Chondrocyte (in vitro differentiated cells): Measurements from ENCODE around the gene C11orf87. TPM values are rescaled to one million over a fixed set of nuclear protein-coding genes. Genes with fewer than 3 reads are reported as not detected.

ENCODE experiments used
- DNase-seq: peaks from one replicate; pipeline ENCODE4 v3.0.0; 2021; ENCODE audit warnings: mixed read lengths, low spot score
- H3K27ac Mint-ChIP-seq: one replicate; pipeline ENCODE4 v1.8.0; 2021; ENCODE audit warnings: mild to moderate bottlenecking, moderate library complexity, mixed read lengths; ENCODE audit not compliant: unreplicated experiment
- H3K27me3 Mint-ChIP-seq: 2 replicates; pipeline ENCODE4 v1.8.0; 2021; ENCODE audit warnings: low read depth, mixed read lengths
- H3K36me3 Mint-ChIP-seq: 2 replicates; pipeline ENCODE4 v1.8.0; 2021; ENCODE audit warnings: low read depth, mixed read lengths
- H3K4me1 Mint-ChIP-seq: 2 replicates; pipeline ENCODE4 v1.8.0; 2021; ENCODE audit warnings: low read depth, mild to moderate bottlenecking, mixed read lengths
- H3K4me3 Mint-ChIP-seq: one replicate; pipeline ENCODE4 v1.8.0; 2021; ENCODE audit warnings: mild to moderate bottlenecking, moderate library complexity, mixed read lengths; ENCODE audit not compliant: unreplicated experiment
- H3K9me3 Mint-ChIP-seq: 2 replicates; pipeline ENCODE4 v1.8.0; 2021; ENCODE audit warnings: low read depth, mixed read lengths
- total RNA-seq: library from RNA; stranded (reverse); gene quantifications from 3 replicates; pipeline ENCODE4 v1.2.1, GENCODE V29; 2021
- TF ChIP-seq, protein P1 (sequence below): fragments of 200-600 bp; sonication (generic); IDR thresholded peaks from 2 replicates; pipeline ENCODE4 v1.5.0; 2021; ENCODE audit warnings: antibody characterized with exemption, mild to moderate bottlenecking, moderate library complexity

The C11orf87 gene
- total RNA-seq, 1 donor from 2014 or later, result 0.15 TPM

DNA sequence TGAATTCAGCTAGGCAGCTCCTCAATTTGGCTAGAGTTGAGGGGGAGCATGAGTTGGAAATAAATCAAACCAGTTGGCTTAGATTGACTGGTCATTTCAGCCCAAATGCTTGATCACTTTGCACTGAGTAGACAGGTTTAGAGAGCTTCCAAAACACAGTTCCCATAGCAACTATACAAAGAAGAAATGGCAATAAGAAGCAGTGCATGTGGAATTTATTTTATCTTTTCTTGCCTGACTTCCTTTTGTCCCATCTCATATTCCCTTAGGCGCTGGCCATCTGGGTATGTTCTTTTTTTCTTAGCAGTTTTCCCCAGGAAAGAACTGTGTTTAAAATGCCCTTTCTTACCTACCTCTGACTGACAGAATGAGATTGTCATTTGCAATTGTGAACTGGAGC is 38.7 kb upstream of the C11orf87 start:
- H3K4me1 Mint-ChIP-seq, result no peaks in the 10 kb centered on the region
- H3K36me3 Mint-ChIP-seq, result peaks cover 1% of the 10 kb centered on the region
- TF ChIP-seq, protein P1, sequence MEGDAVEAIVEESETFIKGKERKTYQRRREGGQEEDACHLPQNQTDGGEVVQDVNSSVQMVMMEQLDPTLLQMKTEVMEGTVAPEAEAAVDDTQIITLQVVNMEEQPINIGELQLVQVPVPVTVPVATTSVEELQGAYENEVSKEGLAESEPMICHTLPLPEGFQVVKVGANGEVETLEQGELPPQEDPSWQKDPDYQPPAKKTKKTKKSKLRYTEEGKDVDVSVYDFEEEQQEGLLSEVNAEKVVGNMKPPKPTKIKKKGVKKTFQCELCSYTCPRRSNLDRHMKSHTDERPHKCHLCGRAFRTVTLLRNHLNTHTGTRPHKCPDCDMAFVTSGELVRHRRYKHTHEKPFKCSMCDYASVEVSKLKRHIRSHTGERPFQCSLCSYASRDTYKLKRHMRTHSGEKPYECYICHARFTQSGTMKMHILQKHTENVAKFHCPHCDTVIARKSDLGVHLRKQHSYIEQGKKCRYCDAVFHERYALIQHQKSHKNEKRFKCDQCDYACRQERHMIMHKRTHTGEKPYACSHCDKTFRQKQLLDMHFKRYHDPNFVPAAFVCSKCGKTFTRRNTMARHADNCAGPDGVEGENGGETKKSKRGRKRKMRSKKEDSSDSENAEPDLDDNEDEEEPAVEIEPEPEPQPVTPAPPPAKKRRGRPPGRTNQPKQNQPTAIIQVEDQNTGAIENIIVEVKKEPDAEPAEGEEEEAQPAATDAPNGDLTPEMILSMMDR, result no peak
- DNase-seq, result no peak
- H3K4me3 Mint-ChIP-seq, result no peak overlapping the region
- H3K27me3 Mint-ChIP-seq, result peaks cover 12% of the 10 kb centered on the region
- no peak overlapping the region for H3K27ac Mint-ChIP-seq
- peaks cover 4% of the 10 kb centered on the region for H3K9me3 Mint-ChIP-seq

DNA sequence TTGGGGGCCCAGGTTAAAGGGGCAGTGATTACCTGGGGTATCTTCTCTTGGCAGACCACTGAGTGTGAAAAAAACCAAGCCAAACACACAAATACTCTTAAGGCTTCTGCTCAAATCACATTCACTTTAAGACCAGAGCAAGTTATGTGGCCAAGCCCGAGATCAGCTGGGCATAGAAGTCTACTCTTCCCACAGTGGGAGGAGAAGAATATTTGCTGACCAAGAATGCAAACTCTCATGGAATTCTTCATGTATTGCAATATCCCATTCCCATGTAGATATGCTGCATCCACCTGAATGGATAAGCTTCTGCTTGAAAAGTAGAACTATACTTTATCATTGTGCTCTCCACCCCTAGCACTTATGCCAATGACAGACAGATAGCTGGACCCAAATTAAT is 37.1 kb upstream of the C11orf87 start:
- Mint-ChIP-seq H3K9me3 (peaks cover 4% of the 10 kb centered on the region), H3K27ac (no peak overlapping the region), H3K27me3 (peaks cover 12% of the 10 kb centered on the region), H3K36me3 (peaks cover 1% of the 10 kb centered on the region), H3K4me1 (no peaks in the 10 kb centered on the region), H3K4me3 (no peak overlapping the region)
- DNase-seq, result no peak
- TF ChIP-seq, protein P1, result no peak

DNA sequence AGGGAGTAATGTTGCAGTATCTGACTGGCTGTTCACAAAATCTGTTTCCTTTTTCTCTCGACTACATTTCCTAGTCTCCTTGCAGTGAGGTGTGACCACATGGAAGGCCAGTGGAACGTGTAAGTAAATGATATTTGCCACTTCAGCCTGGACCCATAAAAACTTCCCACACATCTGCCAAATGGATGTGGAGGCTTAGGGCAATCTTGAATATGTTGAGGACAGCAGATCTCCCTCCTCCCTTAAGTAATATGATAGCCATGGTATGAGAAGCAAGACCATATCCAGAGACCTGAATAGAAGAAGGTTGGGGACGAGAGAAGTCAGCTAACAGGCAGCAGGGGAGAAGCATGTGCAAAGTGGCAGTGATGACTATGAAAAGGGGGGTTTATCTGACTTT is 33.0 kb upstream of the C11orf87 start:
- Mint-ChIP-seq H3K36me3 (peaks cover 1% of the 10 kb centered on the region), H3K4me1 (no peaks in the 10 kb centered on the region), H3K27me3 (peaks cover 3% of the 10 kb centered on the region), H3K4me3 (no peak overlapping the region), H3K9me3 (peaks cover 6% of the 10 kb centered on the region), H3K27ac (no peak overlapping the region)
- TF ChIP-seq, protein P1, result no peak
- no peak for DNase-seq

DNA sequence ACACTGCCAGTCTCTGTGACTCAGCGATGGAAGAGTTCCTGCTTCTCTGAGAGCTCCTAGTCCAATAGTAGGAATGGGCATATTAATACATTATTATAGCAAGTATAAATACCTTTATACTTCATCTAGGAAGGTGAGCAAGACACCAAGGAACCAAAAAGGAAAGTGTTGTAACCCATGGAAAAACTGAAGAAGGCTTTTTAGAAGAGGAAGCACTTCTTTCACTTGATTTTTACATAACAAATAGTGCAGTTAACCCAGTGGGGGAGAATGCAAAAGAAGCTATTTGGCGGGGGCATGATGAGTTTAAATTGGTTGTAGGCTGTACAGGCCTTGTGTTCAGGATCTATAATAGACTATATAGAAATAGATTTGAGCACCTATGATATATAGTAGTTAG is 31.2 kb upstream of the C11orf87 start:
- TF ChIP-seq, protein P1, result no peak
- no peak for DNase-seq
- H3K4me3 Mint-ChIP-seq, result no peak overlapping the region
- peaks cover 5% of the 10 kb centered on the region for H3K27me3 Mint-ChIP-seq
- H3K9me3 Mint-ChIP-seq, result peaks cover 2% of the 10 kb centered on the region
- no peaks in the 10 kb centered on the region for H3K4me1 Mint-ChIP-seq
- no peak overlapping the region for H3K27ac Mint-ChIP-seq
- H3K36me3 Mint-ChIP-seq, result no peaks in the 10 kb centered on the region

DNA sequence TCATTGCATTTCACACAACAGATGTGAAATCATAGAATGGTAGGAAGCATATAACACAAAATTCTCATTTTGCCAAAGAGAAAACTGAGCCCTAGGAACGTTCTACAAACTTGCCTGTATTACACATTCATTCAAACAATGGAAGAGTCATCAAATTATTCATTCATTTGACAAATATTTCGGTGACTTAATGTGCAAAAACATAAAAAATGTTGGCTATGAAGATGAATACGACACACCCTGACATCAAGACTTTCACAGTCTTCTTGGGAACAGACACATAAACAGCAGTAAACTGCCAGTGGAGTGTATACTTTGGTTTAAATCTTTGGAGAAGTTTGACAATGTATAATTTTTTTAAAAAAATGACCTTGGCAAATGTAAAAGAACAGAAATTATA is 20.4 kb upstream of the C11orf87 start:
- H3K36me3 Mint-ChIP-seq, result peaks cover 2% of the 10 kb centered on the region
- TF ChIP-seq, protein P1, result no peak
- H3K4me1 Mint-ChIP-seq, result peaks cover 10% of the 10 kb centered on the region
- no peaks in the 10 kb centered on the region for H3K27me3 Mint-ChIP-seq
- DNase-seq, result no peak
- no peak overlapping the region for H3K27ac Mint-ChIP-seq
- H3K9me3 Mint-ChIP-seq, result peaks cover 2% of the 10 kb centered on the region
- H3K4me3 Mint-ChIP-seq, result no peak overlapping the region
